NCI-H1694 treated with DMSO at 0.1 percent for 48 hours (cell line): ENCODE data around the gene ADAMTSL3.

Source experiments
- DNase-seq: peaks from one replicate; lab custom pipeline; 2025; lab: John Stamatoyannopoulos, UW

The ADAMTSL3 gene

DNA sequence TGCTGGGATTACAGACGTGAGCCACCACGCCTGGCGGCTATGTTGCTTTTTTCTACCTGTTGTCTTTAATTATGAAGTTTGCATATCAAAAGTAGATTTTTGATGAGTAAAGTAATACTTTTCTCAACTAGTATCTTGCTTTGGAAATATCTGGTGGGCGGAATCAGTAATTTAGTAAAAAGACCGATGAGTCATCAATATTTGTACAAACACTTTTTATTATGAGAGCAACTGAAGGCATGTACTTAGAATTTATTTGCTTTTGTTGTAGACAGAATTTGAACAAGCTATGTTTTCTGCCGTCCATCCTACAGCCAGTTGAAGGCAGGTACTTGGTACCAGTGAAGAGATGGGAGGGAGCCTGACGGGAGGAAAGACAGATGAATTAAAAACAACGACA is 164.7 kb downstream of the ADAMTSL3 start:
- no peak for DNase-seq

DNA sequence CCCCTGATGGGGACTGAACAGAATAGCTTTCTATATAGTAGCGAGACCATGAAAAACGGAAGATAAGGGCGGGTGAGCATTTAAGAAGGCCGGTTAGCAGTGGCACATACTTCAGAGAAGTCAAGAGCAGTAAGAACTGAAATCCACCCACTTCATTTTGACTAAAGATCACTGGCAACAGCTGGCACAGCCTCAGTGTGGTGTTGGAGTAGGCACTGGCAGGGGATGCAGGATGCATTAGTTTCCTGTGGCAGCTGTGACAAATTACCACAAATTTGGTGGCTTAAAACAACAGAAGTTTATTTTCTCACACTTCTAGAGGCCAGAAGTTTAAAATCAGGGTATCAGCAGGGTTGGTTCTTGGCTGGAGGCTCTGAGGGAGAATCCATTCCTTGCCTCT is 176.5 kb downstream of the ADAMTSL3 start:
- no peak for DNase-seq

DNA sequence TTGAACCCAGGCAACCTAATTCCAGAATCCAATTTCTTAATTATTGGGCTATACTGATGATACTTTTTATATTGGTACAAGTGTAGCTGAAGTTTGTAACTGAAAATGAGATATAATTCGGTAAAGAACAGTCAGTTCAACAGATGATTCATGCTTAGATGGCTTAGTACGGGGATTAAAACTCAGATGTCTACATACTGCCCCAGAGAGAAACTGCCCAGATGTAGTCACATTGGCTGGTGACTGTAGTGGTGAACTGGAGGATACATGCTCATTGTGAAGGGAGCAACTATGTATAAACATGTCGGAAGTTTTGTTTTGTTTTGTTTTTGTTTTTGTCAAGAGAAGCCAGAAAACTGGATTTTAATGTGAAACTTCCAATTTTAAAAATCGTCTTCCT is 179.6 kb downstream of the ADAMTSL3 start:
- DNase-seq: no peak

DNA sequence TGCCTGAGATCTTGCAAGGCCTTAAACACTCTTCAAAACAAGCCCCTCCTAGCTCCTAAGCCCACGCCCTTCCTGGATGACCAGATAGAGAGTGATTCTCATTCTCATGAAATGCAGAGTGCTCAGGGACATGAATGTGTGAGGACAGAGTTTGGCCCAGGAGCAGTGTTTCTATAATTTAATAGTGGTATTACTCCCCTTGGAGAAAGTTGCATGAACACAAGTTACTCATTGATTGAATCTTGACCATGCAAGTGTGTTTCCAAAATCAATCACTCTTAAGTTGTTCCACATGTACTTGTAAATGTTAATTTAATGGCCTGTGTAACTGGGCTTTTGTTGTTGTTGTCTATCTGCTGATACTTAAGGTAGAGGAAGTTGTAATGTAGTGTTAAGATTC is 181.6 kb downstream of the ADAMTSL3 start:
- no peak for DNase-seq

DNA sequence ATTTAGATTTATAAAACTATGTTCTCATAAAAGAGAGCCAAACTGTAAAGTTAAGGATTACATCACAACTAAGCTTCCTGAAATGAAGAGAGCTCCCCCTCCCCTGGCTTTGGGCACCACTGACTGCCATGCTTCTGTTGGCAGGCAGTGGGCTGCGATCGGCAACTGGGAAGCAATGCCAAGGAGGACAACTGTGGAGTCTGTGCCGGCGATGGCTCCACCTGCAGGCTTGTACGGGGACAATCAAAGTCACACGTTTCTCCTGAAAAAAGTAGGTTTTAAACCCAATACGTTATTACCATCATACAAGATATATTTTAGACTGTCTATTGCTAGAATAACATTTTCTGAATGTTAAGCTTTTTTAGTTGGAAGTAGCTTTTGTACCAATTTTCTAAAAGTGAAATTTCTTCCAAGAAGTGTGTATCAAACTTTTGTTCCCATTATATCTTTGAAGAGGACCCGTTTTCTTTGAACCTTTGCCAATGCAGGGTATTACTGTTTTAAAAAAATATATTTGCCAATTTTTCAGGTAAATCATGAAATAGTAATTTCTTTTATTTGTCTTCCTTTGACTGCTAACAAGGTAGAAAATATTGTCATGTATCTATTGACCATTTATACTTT is 184.1 kb downstream of the ADAMTSL3 start:
- DNase-seq: no peak

DNA sequence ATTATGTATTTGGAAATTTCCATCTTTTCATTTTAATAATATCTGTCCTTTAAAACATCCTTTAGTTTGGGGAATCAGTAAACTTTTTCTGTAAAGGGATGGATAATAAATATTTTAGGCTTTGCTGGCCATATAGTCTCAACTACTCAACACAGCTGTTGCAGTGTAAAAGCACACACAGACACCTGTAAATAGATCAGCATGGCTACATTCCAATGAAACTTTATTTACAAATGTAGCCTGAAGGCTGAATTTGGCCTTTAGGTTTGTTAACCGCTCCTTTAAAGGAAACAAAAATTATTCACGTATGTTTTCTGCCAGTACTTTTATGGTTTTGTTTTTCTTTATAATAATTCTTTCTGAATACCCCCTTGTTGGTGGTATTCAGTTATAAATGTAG is 184.8 kb downstream of the ADAMTSL3 start:
- DNase-seq: no peak

DNA sequence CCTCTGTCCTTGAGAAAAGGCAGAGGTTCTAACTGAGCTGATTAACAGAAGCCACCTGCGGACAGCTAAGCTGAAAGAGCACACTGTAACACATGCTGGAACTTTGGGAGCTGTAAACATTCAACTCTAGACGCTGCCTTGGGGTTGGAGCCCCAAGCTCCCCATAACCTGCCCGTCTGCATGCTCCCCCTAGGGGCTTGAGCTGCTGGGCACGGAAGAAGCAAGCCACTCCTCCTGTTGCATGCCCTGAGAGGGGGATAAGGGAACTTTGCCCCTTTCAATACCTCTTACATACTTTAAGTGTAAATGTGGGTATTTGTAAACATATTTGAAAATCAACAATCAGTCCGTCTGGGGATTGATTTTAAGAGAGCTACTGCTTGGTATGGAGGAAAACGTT is 188.4 kb downstream of the ADAMTSL3 start:
- no peak for DNase-seq

DNA sequence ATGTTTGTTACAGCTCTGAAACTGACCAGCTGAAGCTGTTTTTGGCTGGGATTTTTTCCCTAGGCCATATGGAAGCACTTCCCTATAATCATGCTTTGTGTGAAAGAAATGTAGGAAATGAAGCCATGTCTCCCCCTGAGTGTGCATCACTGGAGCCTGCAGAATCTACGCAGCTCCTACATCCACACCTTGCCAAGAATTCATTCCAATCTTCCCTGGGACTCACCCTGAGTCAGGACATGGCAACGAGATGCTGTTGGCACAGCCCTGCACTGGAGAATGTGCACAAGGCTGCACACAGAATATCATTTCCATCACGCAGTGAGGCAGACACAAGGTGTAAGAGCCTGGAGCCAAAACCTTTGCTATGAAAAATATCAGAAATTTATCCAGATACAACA is 189.5 kb downstream of the ADAMTSL3 start:
- no peak for DNase-seq

DNA sequence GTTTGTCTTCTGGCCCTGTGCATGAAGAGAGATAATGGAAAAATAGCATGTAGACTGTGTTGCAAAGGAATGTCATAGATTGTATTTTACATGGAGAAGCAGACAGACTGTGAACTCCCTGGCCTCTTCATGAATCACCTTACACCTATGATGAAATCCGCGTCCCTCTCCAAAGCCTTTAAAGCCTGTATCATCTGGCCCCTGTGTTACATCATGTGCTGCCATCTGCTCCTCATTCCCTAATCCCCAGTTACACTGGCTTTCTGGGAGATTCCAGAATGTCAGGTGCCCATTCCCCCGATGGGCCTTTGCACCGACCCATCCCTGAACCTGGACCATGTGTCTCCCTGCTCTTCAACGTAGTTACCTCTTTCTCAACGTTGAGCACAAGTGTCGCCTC is 190.8 kb downstream of the ADAMTSL3 start:
- DNase-seq: no peak

DNA sequence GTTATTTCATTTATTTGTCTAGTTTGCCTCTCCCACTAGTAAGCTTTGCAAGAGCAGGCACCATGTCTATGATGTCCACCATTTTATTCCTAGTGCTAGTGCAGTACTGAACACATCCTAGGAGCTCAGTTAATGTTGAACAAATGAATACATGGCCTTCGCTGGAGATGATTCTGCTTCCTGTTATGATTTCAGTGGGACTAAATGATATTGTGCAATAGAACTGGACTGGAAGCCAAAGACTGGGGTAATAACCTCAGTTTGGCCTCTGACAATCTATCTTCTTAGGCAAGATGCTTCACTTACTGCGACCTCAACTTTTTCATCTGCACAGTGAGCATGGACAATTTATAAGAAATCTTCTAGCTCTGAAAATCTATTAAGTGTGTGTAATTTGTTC is 191.3 kb downstream of the ADAMTSL3 start:
- no peak for DNase-seq

DNA sequence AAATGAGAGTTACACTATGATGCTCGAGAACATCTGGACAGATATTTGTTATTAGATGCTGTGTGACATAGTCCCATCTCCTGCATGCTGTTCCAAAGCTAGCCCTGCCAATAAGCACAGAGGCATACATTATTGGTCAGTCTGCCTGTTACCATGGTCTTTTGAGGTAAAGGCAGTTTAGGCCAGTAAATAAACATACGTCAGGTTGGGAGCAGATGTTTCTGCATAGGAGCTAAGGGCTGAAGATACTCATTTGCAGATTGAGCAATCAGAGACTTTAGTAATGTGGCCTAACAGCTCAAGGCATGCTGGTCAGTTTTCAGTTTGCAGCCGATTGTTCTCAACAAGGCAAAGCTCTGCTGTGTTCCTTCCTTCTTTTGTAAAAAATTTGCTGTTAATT is 192.9 kb downstream of the ADAMTSL3 start:
- DNase-seq: no peak

DNA sequence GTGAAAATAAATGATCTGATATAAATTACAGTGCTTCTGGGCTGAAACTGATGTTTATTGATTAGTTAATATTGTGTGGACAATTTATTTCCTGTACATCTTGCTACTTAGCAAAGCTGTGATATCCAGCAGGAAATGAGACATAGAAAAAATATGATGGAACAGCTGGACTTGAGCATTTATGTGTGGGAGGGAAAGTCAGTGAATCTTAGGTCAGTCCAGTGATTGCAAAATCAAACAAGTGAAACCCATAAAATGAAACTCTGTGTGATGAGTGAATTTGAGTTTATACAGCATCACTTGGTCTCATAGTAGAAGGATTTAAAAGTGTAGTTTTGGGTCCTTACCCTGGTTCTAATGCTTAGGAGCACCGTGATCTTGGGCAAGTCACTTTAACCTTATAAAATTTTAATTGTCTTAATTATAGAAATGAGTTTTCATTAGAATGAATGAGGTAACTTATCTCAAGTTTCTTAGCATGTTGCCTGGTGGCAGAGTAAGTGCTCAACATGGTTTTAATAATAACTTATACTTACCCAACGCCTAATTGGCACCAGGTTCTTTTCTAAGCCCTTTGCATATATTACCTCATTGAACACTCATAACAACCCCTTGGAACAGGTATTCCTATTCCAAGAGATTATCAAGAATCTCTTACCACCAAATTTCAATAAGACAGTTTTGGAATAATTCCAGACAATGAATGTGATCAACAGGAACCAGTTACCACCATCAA is 194.6 kb downstream of the ADAMTSL3 start:
- DNase-seq: no peak

DNA sequence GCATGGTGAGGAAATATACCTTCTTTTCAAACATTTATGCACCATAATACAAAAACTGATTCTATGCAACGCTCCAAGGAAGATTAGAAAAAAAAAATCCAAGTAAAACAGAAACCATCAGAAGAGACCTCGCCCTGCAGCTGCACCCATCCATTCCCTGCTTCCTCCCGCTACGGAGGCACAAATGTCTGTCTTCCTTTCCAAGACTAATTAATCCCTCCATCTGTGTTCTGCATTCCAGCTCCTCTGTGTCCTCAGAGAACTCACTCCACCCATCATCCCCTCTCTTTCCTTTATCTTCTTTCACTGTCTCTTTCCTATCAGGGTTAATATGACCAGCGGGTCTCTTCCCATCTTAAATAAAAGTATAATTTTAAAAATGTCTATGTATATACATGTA is 196.1 kb downstream of the ADAMTSL3 start:
- no peak for DNase-seq

DNA sequence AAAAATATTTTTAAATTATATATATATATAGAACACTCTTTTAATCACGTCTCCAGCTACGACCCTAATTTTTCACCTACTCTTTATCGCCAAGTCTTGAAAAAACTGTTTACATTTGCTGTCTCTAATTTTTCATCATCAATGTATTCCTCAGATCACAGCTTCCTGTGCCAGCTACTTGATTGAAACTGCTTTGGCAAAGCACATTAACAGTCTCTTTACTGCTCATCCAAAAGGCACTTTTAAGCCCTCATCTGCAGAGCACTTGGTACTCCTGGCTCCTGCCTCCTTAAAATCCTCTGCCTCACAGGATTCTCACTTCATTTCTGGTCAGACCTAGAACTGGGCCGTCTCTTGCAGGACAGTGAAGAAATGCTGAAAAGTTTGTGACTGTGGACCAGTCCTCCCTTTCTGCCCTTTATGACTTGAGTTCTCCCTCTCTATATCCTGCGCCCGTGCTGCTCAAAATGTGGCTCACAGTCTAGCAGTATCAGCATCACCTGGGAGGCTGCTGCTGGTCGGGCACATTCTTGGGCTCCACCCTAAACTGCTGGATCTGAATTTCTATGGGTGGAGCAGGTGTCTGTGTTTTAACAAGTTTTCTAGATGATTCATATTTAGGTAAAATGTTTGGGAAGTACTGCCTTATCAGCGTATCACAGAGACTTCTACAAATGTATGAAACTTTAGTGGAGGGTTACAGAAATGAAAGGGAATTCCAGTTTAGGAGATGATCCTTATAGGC is 196.8 kb downstream of the ADAMTSL3 start:
- DNase-seq: no peak

DNA sequence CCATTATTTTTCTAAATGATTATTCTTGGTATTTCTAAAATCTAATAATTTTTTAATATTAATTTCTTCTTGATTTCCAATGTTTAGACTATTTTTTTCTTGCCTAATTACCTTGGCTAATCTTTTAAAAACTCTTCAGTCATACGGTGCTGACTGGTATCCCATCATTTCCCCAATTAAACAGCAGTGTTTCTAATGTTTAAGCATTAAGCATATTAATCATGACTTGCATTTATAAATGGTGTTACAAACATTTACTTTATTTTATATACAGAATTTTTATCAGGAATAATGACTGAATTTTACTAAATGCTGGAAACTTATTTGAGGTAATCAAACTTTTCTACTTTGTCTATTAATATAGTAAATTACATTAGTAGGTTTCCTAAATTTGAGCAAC is 199.3 kb downstream of the ADAMTSL3 start:
- DNase-seq: no peak

DNA sequence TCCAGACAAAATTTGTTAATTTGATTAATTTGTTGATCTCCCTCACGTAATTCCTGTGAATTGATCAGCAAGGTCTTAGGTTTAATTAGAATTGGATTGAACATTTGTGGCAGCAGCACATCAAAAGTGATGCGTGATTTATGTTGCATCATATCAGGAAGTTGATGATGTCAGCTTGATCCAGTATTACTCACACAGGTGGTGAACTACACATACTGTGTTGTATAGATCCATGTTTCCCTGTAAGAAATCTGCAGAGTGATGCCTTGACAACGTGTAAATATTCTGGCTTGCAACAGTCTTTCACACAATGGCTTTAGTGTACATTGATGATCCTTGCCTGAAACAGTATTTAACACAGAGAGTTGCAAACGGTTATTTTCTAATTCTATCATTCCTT is 200.4 kb downstream of the ADAMTSL3 start:
- DNase-seq: no peak

DNA sequence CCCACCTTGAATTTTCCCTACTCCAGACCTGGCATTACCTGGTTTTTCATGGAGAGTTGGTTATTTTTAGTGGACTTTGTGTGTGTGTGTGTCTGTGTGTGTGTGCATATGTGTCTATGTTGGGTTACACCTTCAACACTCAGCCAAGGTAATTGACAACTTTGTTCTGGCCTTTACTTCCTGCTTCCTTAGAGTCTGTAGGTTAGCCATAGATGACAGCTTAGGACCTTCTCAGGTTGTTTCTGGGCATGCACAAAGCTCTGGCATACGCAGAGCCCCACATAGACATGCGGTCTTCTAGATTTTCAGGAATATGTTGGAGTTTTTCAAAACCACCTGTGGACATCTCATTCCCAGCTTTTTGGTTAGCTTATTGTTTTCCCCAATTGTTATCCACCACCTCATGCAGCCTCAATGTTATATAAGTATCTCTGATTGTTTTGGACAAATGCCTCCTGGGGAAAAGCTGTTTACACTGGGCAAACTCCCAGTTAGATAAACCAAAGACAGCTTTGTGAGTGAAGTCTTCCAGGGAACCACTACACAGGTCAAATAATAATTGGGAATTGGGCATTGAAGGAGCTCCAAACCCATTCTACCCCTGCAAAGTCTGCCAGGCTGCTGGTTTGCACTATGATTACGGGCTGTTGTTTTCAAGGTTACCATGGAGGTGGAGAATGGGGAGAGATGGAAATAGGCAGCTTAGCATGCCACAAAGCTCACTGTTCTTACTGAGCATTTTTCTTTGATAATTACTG is 201.2 kb downstream of the ADAMTSL3 start:
- DNase-seq: no peak

DNA sequence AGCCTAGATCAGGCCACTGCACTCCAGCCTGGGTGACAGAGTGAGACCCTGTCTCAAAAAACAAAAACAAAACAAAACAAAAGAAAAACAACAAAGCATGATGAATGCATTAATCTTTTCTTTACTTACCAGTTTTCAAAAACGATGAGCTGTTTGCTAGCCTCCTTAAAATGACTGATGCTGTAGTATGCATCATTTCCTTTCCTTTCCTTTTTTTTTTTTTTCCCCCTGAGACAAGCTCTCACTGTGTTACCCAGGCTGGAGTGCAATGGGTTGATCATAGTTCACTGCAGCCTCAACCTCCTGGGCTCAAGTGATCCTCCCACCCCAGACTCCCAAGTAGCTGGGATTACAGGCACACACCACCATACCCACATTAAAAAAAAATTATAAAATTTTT is 202.0 kb downstream of the ADAMTSL3 start:
- DNase-seq: no peak

DNA sequence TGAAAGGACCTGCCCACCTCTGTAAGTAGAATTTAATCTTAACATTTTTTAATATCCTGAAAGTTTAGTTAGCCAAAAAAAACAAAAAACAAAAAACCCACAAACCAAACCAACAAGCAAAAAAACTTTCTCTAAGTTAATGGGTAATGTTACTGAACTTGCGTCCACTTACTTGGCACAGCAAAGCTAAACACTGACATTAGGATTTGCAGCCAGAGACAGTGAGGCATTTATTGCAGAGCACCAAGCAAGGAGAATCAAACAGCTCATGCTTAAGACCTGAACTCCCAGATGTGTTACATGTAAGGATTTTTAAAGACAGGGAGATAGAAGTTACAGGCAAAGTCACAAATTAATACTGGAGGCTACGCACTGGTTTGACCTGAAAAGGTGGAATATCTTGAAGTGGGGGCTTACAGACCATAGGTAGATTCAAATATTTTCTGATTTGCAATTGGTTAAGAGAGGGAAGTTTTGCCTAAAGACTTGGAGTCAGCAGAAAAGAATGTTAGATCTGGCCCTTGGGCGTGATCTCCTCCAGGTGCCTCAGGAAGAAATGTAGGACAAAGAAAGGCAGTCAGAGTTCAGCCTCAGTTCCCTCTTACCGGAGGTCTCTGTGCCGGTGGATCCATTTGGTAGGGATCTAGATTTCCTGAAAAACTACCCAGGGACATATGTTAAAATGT is 205.0 kb downstream of the ADAMTSL3 start:
- no peak for DNase-seq

DNA sequence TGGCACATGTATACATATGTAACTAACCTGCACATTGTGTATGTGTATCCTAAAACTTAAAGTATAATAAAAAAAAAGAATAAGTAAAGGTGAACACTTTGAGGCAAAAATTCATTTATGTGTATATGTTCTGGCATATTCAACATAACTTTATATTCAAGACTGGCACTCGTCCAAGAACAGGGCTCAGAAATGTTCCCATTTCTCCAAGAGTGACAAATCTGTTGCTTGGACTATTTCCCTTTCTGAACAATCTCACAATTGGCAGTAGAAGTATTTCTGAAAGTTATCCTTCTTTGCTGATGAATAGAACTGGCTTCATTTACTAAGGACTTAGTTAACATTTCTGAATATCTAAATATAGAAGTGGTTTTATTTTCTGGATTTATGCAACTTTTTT is 212.8 kb downstream of the ADAMTSL3 start:
- DNase-seq: no peak

DNA sequence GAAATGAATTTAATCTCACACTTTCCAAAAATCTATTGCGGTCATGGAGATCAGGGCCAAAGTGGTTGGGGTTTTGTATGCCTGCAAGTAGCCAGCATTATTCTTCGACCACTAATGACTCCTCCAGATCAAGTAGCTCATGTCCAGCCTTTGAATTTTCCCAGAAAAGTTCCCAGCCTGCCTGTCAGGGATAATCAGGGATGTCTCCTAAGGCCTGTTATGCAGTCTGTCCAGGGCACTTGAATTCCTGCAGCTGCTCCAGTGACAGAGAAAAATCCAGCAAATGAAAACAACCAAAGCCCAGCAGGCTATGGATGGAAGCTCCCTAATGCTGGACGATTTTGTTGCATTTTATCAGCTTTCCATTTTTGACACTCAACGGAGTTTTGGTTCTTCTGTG is 215.4 kb downstream of the ADAMTSL3 start:
- no peak for DNase-seq
